Epithelial cell of proximal tubule (primary cell): ENCODE results near the gene HOXB9. TPM values are rescaled to one million over a fixed set of nuclear protein-coding genes. Genes with fewer than 3 reads are reported as not detected.

Experiments used
- DNase-seq: peaks from one replicate; pipeline ENCODE4 v3.0.0-alpha.2; 2011; ENCODE audit warnings: low read depth
- H3K4me3 ChIP-seq: 2 replicates; pipeline ENCODE4 v1.5.1; 2011; ENCODE audit warnings: low read depth, mild to moderate bottlenecking, low read length
- CTCF ChIP-seq: conservative IDR thresholded peaks from 2 replicates; pipeline ENCODE4 v1.5.1; 2012; ENCODE audit warnings: low read depth, mild to moderate bottlenecking, low read length
- total RNA-seq: library from RNA; depleted of rRNA; stranded (reverse); fragments of >200 nt; gene quantifications from 2 replicates; pipeline ENCODE4 v1.2.3, GENCODE V29; 2015

Gene HOXB9
- total RNA-seq, 1 donor from 2014 or later = 74.5 TPM

GRCh38 chr17:48584223-48584741 is 41.9 kb downstream of the HOXB9 start:
- no peak for DNase-seq
- peak overlapping the region; percentile 74 for H3K4me3 ChIP-seq

DNA sequence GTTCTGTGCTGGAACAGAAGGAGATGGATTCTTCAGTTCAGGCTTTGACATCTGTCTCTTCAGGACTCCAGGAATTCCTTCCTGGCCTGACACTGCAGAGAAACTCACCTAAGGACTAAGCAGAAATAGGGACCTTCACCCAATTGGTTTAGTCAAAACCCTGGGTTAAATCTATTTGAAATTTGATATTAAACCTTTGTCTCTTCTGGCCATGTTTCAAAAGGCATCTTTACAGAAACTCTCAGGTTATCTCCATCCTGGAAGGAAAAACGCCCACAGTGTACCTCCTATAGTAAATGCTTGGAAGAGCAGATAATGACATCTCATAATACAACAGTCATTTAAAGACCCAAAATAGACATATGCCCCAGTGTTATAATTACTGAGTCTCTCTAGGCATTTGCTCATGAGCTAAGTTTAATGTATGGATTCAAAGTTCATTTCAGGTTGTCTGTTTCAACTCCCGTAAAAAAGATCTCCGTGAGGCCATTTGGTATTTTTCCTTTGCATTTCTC is 42.4 kb downstream of the HOXB9 start:
- DNase-seq = no peak
- TF ChIP-seq CTCF = no peak
- H3K4me3 ChIP-seq = peak overlapping the region; percentile 74

More at GRCh38 chr17:48584223-48584741, 41.9 kb downstream of the HOXB9 start:
- TF ChIP-seq CTCF = no peak

DNA sequence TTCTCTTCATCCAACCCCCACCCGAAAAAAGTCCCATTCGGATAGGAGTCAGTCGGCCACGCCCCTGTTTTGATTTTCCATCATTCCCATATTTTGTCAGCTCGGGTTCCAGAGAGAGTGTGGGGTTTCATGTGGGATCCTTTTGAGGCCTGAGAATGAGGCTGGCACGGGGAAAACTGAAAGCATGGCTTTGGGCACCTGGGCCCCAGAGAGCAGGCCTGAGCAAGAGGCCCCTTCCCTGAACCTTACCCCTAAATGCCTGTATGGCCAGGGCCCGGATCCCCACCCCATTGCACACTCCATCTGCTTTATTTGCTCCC is 43.4 kb downstream of the HOXB9 start:
- DNase-seq = no peak
- no peak for TF ChIP-seq CTCF
- H3K4me3 ChIP-seq = peak overlapping the region; percentile 74

DNA sequence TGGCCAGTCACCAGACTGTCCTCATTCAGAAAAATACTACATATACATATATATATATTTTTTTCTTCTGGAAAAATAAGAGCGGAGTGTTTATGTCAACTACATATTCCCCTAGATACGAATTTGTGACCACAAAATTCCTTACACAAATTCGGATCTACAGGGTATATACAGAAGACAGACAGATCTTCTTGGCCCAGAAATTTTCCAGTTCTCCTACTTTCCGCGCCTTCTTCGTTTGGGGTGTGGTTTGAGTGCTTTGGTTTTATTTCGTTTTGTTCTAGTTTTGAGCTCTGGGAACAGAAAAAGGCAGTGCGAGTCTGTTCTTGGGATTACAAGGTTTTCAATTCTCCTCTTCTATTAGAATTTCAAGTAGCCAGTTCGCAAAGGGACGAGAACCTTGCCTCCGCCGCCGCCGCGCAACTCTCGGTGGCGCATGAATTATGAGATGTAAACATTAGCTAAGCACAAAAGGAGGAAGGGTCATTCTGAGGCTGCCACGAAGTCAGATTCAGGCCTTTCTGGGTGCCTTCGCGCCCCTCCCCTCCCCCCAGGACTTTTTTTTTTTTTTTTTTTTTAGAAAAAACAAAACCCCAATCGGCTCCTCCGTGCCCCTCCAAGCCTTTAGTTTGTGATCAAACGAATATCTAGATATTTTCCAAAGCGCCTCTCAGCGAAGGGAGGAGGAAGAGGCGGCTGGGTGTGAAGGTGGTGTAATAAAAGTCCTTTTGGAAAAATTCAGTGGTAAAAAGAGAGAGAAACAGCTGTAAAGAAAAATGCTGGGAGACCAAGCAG is 46.2 kb downstream of the HOXB9 start:
- TF ChIP-seq CTCF = no peak
- peak overlapping the region; percentile 74 for H3K4me3 ChIP-seq
- no peak for DNase-seq

- H3K4me3 ChIP-seq = peak overlapping the region; percentile 74
- no peak for TF ChIP-seq CTCF
- DNase-seq = no peak
Observed at GRCh38 chr17:48579471-48579759, 46.7 kb downstream of the HOXB9 start.

GRCh38 chr17:48578616-48579470 is 47.3 kb downstream of the HOXB9 start:
- TF ChIP-seq CTCF = no peak
- peak overlapping the region; percentile 74 for H3K4me3 ChIP-seq
- DNase-seq = no peak
